Inflammatory macrophage treated with lipopolysaccharide for 1 hour (primary cell): ENCODE data around the gene SNCB.
"Not testable (repeated sequence)": the region's sequence is repeated elsewhere in the genome, so short reads cannot be mapped to it uniquely, and the experiment has no call there.

Experiments
- DNase-seq, 2 donors: peaks; one replicate each; pipeline ENCODE4 v3.0.0-alpha.2; 2020 to 2022

Gene SNCB

DNA sequence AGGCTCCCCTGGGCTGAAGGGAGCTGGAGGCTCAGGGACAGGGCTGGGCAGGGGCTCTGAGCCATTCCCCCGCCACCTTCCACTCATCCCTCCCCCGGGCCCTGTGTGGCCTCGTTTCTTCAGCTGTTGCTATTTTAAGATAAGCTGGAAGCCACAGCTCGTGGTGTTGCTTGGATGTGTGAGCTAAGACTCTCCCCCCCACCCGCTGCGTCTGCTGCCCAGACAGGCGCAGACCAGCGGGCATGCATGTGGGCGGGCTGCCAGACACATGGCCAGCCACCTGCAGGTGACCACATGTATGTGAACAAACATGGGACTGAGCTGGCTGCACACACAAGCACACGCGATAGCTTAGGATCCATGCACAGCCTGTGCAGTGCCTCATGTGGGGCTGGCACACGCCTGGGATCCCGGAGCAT is 8.7 kb downstream of the SNCB start:
- DNase-seq, result no peak

DNA sequence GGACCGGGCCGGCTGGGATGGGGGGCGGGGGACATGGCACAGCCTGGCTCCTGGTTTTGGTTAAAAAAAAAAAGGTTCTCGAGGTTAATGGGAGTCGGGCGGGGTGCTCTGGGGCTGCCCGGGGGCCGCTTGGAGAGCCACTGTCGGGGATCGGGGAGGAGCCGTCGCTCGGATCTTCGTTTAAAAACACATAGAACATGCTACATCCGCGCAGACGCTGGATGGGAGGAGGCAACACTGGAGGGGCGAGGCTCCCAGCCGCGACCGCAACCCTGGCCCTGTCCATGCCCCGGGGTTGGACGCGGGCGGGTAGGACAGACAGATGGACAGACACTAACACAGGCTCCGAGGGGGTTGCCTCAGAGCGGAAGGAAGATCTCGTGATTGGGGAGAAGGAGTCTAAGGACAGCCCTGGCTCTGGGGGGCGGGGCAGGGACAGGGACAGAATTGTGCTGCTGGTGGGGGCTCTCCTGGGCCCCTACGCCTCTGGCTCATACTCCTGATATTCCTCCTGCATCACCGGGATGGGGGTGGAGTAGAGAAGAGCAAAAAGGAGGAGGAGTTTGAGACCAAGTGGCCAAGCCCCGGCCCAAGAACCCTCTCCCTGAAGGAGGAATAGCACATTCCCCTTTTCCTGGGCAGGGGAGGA is 9.9 kb downstream of the SNCB start:
- DNase-seq, result peak; percentile 16 to 39

GRCh38 chr5:176619569-176620332 is 10.6 kb downstream of the SNCB start:
- no peak for DNase-seq

DNA sequence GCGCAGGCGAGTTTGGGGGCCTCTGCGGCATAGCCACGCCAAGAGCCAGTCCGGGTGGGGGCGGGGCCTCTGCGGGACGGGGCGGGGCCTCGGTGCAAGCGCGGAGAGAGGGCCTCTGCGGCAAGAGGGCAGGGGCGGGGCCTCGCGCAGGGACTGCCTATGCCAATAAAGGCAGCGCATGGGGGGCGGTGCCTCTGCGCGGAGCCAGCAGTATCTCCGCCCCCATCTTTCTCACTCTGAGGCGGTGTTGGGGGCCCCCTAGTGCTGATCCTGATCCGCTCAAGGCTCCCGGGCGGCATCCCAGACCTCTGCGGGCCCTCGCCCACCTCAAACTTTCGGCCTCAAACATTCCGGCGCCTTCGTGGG is 11.1 kb downstream of the SNCB start:
- peak; percentile 33 to 34 for DNase-seq

GRCh38 chr5:176618783-176619182 is 11.6 kb downstream of the SNCB start:
- no peak for DNase-seq

DNA sequence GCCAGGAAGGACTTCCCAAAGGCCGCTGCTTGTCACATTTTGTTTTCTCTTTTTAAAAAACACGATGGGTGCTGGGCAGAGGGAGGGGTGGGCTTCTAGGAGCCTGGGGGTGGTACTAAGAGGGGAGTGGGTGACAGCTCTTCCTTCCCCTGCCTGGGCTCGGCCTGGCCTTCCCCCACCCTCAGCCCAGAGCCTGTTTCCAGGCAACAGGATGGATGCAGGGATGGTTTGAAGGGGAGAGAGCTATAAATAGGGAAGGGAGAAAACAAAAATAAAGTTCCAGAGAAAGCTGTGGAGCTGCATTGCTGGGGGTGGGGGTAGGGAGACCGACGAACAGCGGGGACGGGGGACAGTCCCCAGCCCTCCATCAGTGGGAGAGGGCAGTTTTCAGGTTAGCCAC is 13.8 kb downstream of the SNCB start:
- DNase-seq, result no peak

DNA sequence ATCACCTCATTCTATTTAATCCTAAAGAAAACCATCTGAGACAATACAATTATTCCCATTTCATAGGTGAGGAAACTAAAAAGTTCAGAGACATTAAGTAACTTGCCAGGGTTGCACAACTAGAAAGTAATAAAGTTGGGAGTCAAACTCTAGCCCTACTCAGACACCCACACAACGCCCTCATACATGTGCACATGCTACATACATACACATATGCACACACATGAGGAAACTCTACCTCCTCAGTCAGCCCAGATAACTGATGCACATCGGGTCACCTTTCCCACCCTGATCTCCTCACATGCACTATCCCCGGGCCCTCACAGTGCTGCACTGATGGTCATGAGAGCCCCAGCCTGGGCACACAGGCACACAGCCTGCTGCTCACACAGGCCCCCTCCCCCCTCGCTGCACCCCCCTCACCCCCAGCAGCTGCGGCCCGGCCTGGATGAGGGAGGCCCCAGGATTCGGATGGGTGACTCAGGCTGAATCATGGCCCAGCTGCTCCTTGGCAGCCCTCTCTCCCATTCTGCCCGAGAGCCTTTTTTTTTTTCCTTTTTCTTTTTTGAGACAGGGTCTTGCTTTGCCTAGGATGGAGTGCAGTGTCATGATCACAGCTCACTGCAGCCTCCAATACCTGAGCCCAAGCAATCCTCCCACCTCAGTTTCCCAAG is 15.4 kb downstream of the SNCB start:
- no peak for DNase-seq

GRCh38 chr5:176612855-176613254 is 17.5 kb downstream of the SNCB start:
- DNase-seq, result no peak

DNA sequence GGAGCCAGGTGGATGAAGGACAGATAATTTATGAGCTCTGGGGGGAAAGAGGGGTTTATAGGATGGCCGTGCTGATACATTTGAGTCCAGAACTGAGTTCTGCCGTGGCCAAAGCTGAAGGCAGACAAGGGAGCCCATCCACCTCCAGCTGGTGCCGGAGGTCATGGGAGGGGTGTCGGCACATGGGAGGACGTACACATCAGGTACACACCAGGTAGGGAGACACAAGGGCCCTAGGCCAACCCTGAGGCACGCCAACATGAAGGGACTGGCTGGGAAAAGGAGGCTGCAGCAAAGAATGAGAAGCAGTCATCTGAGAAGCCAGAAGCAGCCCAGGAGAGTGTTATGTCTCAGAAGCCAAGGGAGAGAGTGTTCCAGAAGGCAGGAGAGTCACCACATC is 18.3 kb downstream of the SNCB start:
- DNase-seq, result no peak

DNA sequence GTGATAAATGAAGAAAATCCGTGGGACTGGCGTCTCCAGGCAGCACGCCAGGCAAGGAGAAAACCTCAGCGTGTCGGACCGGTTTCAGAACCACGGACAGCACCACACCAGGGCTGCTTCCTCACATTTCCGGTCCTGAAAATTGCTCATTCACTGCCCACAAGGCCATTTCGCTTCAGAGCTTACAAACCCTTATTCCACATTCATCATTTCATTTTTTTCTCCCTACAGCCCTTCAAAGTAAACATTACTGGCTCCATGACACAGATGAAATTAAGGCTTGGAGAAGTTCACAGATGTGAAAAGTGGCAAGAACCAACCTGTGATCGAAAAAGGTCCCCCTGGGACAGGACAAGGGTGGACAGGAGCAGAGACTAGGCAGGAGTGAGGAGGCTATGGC is 18.9 kb downstream of the SNCB start:
- DNase-seq, result peak; percentile 53 to 79

- DNase-seq, result no peak
Observed at GRCh38 chr5:176610435-176610773, 19.9 kb downstream of the SNCB start.

- DNase-seq, result peak; percentile 13 to 52
Observed at GRCh38 chr5:176609724-176610434, 20.5 kb downstream of the SNCB start, which contains the start of gene GPRIN1. Gene GPRIN1 (minus strand): TSS chr5:176610156. CDS start chr5:176599834, 10,322 bp downstream.

GRCh38 chr5:176608937-176609723 is 21.2 kb downstream of the SNCB start:
- DNase-seq, result no peak

DNA sequence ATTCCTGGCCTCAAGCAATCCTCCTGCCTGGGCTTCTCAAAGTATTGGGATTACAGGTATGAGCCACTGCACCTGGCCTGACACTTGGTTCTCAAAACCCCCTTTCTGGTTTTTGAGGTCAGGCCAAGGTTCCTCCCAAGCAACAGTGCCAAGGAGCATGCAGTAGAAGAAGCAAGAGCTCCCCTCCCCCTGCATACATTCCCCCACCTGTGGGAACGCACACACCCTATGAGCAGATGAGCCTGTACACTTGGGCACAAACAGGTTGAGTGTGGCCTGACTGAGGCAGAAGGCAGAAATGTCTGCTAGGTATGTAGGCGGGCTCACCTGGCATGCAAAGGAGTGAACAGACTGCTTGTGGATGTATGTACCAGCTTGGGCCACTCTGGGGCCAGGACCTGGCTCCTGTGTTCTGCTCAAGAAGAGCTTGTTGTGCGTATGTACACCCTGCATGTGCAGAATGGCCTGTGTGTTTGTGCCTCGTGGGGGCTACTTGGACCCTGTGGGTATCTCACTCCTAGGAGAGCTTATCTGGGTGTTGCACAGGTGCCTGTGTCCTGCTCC is 22.1 kb downstream of the SNCB start:
- DNase-seq, result no peak

GRCh38 chr5:176606875-176607274 is 23.5 kb downstream of the SNCB start:
- DNase-seq, result no peak

GRCh38 chr5:176606032-176606431 is 24.3 kb downstream of the SNCB start:
- no peak for DNase-seq

GRCh38 chr5:176603091-176603490 is 27.2 kb downstream of the SNCB start:
- DNase-seq, result no peak

GRCh38 chr5:176601901-176602482 is 28.3 kb downstream of the SNCB start:
- DNase-seq, result no peak

- not testable (repeated sequence) for DNase-seq
Observed at GRCh38 chr5:176599749-176600430, 30.4 kb downstream of the SNCB start.

DNA sequence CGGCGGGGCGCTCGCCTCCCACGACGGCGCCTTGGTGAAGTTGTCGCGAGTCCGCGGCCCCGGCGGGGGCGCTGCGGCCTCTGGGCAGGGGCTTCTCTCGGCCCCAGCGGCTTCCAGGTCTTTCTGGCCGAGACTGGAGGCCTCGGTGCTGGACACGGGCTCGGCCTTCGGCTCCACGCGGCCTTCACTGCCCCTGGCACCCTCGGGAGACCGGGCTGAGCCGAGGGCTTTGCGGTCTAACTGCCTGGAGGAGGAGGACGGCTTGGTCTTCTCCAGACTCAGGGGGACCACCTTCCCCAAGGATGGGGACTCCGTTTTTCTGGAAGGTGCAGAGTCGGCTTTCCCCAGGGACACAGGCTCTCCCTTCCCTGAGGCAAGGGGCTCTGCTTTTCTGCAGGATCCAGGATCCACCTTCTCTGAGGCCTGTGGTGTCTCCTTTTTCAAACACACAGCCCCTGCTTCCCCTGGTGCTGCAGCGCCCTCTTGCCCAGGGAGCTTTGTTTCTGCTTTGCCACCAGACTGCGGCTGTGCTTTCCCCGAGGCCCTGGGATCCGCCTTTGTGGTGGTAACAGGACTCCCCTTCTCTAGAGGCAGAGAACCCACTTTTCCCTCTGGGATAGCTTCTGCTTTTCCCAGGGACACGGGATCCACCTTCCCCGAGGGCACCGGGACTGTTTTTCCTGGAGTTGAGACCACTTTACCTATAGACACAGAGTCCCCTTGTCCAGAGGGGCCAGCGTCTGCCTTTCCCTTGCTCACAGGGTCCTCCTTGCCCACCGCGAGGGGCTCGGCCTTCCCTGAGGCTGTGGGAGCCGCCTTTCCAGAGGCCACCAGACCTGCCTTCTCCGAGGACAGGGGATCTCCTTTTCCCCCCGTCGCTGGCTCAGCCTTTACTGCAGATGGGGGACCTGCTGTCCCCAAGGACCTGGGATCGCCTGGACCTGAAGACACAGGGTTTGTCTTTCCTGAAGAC is 32.6 kb downstream of the SNCB start:
- DNase-seq, result no peak
